Measurements from ENCODE around the gene DLGAP4. TPM values are rescaled to one million over a fixed set of nuclear protein-coding genes. Genes with fewer than 3 reads are reported as not detected.

DLGAP4 gene
- total and polyA plus RNA-seq, 9 of the 15 experiments (the other 6 are each of a cell fraction or from before 2014, with no cell fraction given) = 0.31 to 34.1 (median 4.5) TPM

DNA sequence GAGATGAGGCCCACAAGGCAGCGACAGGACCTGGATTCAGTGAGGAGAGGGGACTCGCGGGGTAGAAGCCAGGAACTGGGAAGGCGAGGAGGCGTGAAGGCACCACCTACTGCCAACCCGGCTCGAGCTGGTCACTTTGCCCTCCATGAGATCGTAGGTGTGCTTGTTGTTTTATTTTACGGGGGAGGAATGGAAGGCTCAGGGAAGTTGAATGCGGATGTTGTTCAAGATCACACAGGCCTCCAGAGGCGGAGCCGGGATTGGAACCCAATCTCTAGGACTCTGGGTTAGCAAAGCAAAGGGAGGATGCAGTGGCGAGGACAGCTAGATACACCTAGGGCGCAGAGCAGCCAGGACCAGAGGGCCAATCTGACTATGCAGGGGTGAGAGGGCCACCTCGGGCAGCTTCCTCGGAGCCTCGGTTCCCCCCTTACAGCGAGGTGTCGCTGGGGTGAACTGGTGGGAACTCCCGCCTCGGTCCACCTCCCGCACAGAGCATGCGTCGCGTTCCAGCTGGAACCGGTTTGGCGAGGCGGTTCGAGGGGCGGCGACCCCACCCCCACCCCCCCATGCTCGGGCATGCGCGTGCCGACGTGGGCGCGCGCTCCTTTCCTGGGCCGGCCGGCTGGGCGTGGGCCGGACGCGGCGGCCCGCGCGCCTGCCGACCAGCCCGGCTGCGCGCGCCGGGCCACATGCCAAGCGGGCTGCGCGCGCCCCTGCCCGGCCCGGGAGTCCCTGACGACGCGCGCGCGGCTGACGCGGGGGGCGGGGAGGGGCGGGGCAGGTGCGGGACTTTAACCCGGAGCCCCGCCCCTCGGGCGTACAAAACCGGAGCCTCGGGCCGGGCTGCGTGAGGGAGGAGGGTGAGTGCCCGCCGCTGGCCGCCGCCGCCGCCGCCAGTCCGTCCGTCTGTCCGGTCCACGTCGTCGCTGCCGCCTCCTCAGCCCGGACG lies 154.8 kb downstream of the DLGAP4 start (continued):
- TF ChIP-seq DDX20 (tag; IDR thresholded peaks at IDR 0.05; ENCODE audit: low read depth) (no peak), KLF13 (tag; IDR thresholded peaks at IDR 0.05; ENCODE audit: borderline replicate concordance, low read depth) (no peak), OTX1 (CRISPR knock-in tag; IDR thresholded peaks at IDR 0.05) (0 out of 2 replicates have a peak, but pooled peaks have one; percentile 55), HLTF (IDR thresholded peaks at IDR 0.05) (no peak), ELF4 (CRISPR knock-in tag; IDR thresholded peaks at IDR 0.05) (no peak), CTBP1 (IDR thresholded peaks at IDR 0.05; ENCODE audit: borderline replicate concordance) (0 out of 2 replicates have a peak, but pooled peaks have one; percentile 63), KLF16 (IDR thresholded peaks at IDR 0.05) (peak; percentile 90), EHMT2 (IDR thresholded peaks at IDR 0.05) (peak; percentile 14; the same call in 1 of the 2 replicates), MEF2A (IDR thresholded peaks at IDR 0.05; ENCODE audit: control insufficient read depth, low read depth, low read length) (no peak)
- TF ChIP-seq, protein P1, sequence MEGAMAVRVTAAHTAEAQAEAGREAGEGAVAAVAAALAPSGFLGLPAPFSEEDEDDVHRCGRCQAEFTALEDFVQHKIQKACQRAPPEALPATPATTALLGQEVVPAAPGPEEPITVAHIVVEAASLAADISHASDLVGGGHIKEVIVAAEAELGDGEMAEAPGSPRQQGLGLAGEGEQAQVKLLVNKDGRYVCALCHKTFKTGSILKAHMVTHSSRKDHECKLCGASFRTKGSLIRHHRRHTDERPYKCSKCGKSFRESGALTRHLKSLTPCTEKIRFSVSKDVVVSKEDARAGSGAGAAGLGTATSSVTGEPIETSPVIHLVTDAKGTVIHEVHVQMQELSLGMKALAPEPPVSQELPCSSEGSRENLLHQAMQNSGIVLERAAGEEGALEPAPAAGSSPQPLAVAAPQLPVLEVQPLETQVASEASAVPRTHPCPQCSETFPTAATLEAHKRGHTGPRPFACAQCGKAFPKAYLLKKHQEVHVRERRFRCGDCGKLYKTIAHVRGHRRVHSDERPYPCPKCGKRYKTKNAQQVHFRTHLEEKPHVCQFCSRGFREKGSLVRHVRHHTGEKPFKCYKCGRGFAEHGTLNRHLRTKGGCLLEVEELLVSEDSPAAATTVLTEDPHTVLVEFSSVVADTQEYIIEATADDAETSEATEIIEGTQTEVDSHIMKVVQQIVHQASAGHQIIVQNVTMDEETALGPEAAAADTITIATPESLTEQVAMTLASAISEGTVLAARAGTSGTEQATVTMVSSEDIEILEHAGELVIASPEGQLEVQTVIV (CRISPR knock-in tag; IDR thresholded peaks at IDR 0.05; ENCODE audit: borderline replicate concordance) = no peak
- TF ChIP-seq, protein P2, sequence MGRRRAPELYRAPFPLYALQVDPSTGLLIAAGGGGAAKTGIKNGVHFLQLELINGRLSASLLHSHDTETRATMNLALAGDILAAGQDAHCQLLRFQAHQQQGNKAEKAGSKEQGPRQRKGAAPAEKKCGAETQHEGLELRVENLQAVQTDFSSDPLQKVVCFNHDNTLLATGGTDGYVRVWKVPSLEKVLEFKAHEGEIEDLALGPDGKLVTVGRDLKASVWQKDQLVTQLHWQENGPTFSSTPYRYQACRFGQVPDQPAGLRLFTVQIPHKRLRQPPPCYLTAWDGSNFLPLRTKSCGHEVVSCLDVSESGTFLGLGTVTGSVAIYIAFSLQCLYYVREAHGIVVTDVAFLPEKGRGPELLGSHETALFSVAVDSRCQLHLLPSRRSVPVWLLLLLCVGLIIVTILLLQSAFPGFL (CRISPR knock-in tag; IDR thresholded peaks at IDR 0.05) = no peak
- TF ChIP-seq, protein P3, sequence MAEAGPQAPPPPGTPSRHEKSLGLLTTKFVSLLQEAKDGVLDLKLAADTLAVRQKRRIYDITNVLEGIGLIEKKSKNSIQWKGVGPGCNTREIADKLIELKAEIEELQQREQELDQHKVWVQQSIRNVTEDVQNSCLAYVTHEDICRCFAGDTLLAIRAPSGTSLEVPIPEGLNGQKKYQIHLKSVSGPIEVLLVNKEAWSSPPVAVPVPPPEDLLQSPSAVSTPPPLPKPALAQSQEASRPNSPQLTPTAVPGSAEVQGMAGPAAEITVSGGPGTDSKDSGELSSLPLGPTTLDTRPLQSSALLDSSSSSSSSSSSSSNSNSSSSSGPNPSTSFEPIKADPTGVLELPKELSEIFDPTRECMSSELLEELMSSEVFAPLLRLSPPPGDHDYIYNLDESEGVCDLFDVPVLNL (CRISPR knock-in tag; IDR thresholded peaks at IDR 0.05; ENCODE audit: low read depth) = no peak
- TF ChIP-seq, protein P4, sequence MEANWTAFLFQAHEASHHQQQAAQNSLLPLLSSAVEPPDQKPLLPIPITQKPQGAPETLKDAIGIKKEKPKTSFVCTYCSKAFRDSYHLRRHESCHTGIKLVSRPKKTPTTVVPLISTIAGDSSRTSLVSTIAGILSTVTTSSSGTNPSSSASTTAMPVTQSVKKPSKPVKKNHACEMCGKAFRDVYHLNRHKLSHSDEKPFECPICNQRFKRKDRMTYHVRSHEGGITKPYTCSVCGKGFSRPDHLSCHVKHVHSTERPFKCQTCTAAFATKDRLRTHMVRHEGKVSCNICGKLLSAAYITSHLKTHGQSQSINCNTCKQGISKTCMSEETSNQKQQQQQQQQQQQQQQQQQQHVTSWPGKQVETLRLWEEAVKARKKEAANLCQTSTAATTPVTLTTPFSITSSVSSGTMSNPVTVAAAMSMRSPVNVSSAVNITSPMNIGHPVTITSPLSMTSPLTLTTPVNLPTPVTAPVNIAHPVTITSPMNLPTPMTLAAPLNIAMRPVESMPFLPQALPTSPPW (CRISPR knock-in tag; IDR thresholded peaks at IDR 0.05) = peak; percentile 98
- TF ChIP-seq, protein P5, sequence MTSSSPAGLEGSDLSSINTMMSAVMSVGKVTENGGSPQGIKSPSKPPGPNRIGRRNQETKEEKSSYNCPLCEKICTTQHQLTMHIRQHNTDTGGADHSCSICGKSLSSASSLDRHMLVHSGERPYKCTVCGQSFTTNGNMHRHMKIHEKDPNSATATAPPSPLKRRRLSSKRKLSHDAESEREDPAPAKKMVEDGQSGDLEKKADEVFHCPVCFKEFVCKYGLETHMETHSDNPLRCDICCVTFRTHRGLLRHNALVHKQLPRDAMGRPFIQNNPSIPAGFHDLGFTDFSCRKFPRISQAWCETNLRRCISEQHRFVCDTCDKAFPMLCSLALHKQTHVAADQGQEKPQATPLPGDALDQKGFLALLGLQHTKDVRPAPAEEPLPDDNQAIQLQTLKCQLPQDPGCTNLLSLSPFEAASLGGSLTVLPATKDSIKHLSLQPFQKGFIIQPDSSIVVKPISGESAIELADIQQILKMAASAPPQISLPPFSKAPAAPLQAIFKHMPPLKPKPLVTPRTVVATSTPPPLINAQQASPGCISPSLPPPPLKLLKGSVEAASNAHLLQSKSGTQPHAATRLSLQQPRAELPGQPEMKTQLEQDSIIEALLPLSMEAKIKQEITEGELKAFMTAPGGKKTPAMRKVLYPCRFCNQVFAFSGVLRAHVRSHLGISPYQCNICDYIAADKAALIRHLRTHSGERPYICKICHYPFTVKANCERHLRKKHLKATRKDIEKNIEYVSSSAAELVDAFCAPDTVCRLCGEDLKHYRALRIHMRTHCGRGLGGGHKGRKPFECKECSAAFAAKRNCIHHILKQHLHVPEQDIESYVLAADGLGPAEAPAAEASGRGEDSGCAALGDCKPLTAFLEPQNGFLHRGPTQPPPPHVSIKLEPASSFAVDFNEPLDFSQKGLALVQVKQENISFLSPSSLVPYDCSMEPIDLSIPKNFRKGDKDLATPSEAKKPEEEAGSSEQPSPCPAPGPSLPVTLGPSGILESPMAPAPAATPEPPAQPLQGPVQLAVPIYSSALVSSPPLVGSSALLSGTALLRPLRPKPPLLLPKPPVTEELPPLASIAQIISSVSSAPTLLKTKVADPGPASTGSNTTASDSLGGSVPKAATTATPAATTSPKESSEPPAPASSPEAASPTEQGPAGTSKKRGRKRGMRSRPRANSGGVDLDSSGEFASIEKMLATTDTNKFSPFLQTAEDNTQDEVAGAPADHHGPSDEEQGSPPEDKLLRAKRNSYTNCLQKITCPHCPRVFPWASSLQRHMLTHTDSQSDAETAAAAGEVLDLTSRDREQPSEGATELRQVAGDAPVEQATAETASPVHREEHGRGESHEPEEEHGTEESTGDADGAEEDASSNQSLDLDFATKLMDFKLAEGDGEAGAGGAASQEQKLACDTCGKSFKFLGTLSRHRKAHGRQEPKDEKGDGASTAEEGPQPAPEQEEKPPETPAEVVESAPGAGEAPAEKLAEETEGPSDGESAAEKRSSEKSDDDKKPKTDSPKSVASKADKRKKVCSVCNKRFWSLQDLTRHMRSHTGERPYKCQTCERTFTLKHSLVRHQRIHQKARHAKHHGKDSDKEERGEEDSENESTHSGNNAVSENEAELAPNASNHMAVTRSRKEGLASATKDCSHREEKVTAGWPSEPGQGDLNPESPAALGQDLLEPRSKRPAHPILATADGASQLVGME (CRISPR knock-in tag; IDR thresholded peaks at IDR 0.05) = no peak; the same call in 1 of the 2 replicates

All from K562 (cell line).